ENCODE measurements around the gene RIC1. TPM values are rescaled to one million over a fixed set of nuclear protein-coding genes. Genes with fewer than 3 reads are reported as not detected.

Gene RIC1
- total RNA-seq, 1 experiment from 2014 or later, result 25.5 TPM

DNA sequence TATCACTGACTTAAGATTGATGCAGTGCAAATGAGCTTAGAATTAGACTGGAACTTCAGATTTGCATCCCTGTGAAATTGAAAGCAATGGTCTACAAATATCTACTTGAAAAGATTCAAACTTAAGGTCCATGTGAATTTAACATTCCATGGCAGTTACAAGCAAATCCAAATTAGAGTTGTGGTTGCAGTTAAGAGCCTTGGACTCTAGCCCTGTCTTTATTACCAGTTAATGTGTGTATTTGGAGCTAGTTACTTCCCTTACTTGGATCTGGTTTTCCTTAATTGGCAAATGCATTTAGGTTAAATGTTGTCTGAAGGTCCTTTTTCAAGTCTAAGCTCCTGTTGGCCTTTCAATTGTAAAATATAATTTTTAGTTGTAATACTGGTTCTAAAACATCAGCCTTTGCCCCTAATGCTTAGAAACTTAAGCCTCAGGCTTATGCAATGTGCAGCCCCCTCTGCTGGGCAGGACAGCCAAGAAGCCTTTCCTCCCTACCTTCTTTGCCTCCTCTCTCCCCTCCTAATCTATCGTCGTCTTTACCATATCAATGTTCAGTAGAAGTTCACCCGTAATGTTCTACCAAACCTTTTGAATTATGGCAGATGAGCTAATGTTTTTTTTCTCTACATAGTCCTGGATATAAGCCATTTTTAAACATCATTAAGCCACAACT is 144.6 kb downstream of the RIC1 start:
- Histone ChIP-seq H3K79me2 (ENCODE audit: insufficient read depth, low read length) (no peaks in the 10 kb centered on the region), H3K4me1 (ENCODE audit: control insufficient read depth in 1 of 2, insufficient read depth in 2 of 2, low read length in 2 of 2) (no peaks in the 10 kb centered on the region), H3K4me3 (replicated peaks in 1 of 2; ENCODE audit: low read depth in 1 of 2, low read length in 2 of 2) (no peak overlapping the region), H3K9me3 (ENCODE audit: control insufficient read depth in 1 of 2, insufficient read depth in 1 of 2, low read depth in 1 of 2, low read length in 2 of 2) (peaks cover under 1 to 3% of the 10 kb centered on the region in 2 experiments; a peak in 2 of 4 replicates), H3K9me2 (ENCODE audit: insufficient read depth) (no peaks in the 10 kb centered on the region), H2AFZ (ENCODE audit: low read depth, low read length, poor library complexity, severe bottlenecking) (no peak overlapping the region), H3K27me3 (ENCODE audit: insufficient read depth, low read length) (no peaks in the 10 kb centered on the region), H3K36me3 (ENCODE audit: control insufficient read depth in 1 of 2, insufficient read depth in 2 of 2, low read length in 2 of 2) (peaks cover 46 to 57% of the 10 kb centered on the region in 2 experiments), H3K27ac (ENCODE audit: low read depth, low read length) (no peak overlapping the region), H4K20me1 (ENCODE audit: insufficient read depth) (peaks cover 3% of the 10 kb centered on the region; the same call in 1 of the 2 replicates), H3K9ac (ENCODE audit: low read length) (no peak overlapping the region), H3K4me2 (ENCODE audit: low read length) (no peak overlapping the region)
- DNase-seq (ENCODE audit: low read depth, low spot score) (no peak), ATAC-seq (no peak)
- TF ChIP-seq CEBPB (IDR thresholded peaks at IDR 0.05; ENCODE audit: low read depth) (no peak), FOSL1 (IDR thresholded peaks at IDR 0.05; ENCODE audit: low read depth) (no peak), YY1 (IDR thresholded peaks at IDR 0.05; ENCODE audit: extremely low read depth, insufficient replicate concordance, low read depth, low read length) (no peak), JUND (IDR thresholded peaks at IDR 0.05) (no peak), ZFX (IDR thresholded peaks at IDR 0.05) (no peak), ZNF274 (IDR thresholded peaks at IDR 0.05; ENCODE audit: low read depth, low read length) (no peak), SIN3A (IDR thresholded peaks at IDR 0.05; ENCODE audit: low read depth) (no peak)
- TF ChIP-seq, protein P1, sequence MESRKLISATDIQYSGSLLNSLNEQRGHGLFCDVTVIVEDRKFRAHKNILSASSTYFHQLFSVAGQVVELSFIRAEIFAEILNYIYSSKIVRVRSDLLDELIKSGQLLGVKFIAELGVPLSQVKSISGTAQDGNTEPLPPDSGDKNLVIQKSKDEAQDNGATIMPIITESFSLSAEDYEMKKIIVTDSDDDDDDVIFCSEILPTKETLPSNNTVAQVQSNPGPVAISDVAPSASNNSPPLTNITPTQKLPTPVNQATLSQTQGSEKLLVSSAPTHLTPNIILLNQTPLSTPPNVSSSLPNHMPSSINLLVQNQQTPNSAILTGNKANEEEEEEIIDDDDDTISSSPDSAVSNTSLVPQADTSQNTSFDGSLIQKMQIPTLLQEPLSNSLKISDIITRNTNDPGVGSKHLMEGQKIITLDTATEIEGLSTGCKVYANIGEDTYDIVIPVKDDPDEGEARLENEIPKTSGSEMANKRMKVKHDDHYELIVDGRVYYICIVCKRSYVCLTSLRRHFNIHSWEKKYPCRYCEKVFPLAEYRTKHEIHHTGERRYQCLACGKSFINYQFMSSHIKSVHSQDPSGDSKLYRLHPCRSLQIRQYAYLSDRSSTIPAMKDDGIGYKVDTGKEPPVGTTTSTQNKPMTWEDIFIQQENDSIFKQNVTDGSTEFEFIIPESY (IDR thresholded peaks at IDR 0.05; ENCODE audit: extremely low read depth, insufficient replicate concordance, low read length), result no peak
- TF ChIP-seq, protein P2, sequence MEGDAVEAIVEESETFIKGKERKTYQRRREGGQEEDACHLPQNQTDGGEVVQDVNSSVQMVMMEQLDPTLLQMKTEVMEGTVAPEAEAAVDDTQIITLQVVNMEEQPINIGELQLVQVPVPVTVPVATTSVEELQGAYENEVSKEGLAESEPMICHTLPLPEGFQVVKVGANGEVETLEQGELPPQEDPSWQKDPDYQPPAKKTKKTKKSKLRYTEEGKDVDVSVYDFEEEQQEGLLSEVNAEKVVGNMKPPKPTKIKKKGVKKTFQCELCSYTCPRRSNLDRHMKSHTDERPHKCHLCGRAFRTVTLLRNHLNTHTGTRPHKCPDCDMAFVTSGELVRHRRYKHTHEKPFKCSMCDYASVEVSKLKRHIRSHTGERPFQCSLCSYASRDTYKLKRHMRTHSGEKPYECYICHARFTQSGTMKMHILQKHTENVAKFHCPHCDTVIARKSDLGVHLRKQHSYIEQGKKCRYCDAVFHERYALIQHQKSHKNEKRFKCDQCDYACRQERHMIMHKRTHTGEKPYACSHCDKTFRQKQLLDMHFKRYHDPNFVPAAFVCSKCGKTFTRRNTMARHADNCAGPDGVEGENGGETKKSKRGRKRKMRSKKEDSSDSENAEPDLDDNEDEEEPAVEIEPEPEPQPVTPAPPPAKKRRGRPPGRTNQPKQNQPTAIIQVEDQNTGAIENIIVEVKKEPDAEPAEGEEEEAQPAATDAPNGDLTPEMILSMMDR (IDR thresholded peaks at IDR 0.05 in 2 of 3, conservative IDR thresholded peaks at IDR 0.05 in 1 of 3; ENCODE audit: borderline replicate concordance in 1 of 3, insufficient read depth in 1 of 3, low read depth in 2 of 3, low read length in 2 of 3), result peak in 2 of 3 experiments; percentile 20 to 26; a peak in 1 of 6 replicates
- intact Hi-C loops (cut with micrococcal nuclease), result no loop called here
- ChIA-PET POLR2A (no interaction called here), CTCF (interaction anchor here (0.9 kb wide), 1 partner anchor 25 kb away, joined by 3 read pairs; no protein-coding TSS in a partner anchor), RAD21 (ENCODE audit: low non-redundant PET in 1 of 2, low total read pairs in 2 of 2, uncharacterized antibody in 2 of 2, unreplicated experiment in 2 of 2) (no interaction called here)
- no TSS peak for BruUV-seq (replicated peaks)

Data from HCT116 (cell line).